ENCODE data around the gene MINPP1. TPM values are rescaled to one million over a fixed set of nuclear protein-coding genes. Genes with fewer than 3 reads are reported as not detected.

Gene MINPP1
- total RNA-seq, 1 experiment from 2014 or later = 14.3 TPM

GRCh38 chr10:87538092-87539015 lies 33.7 kb downstream of the MINPP1 start:
- H3F3A ChIP-seq (ENCODE audit: low read length, unreplicated experiment) = no peaks in the 10 kb centered on the region
- no peak overlapping the region for H3K4me3 ChIP-seq (ENCODE audit: low read length)
- peaks cover 13% of the 10 kb centered on the region for H3K36me3 ChIP-seq (ENCODE audit: low read depth, low read length)
- H3K27ac ChIP-seq (ENCODE audit: low read length) = no peak overlapping the region
- BruUV-seq (replicated peaks) = no TSS peak
- no peak for DNase-seq
- no peaks in the 10 kb centered on the region for H3K79me2 ChIP-seq (ENCODE audit: low read length)
- no peak overlapping the region for H2AFZ ChIP-seq (ENCODE audit: low read length)
- TF ChIP-seq EZH2phosphoT487 (IDR thresholded peaks at IDR 0.05; ENCODE audit: borderline replicate concordance, low read length) = no peak
- no peak for TF ChIP-seq CTCF (conservative IDR thresholded peaks at IDR 0.05; ENCODE audit: low read depth, low read length)
- no peak for TF ChIP-seq EZH2 (IDR thresholded peaks at IDR 0.05; ENCODE audit: low read length, unreplicated experiment)
- H3K9ac ChIP-seq (ENCODE audit: low read length) = no peak overlapping the region
- H4K20me1 ChIP-seq (ENCODE audit: low read length) = no peaks in the 10 kb centered on the region
- H3K27me3 ChIP-seq (ENCODE audit: low read length) = no peaks in the 10 kb centered on the region
- H3K9me2 ChIP-seq (replicated peaks; ENCODE audit: low read length) = no peaks in the 10 kb centered on the region
- peaks cover 36% of the 10 kb centered on the region for H3K4me1 ChIP-seq (ENCODE audit: insufficient read depth, low read length)
- POLR2A ChIA-PET (ENCODE audit: unreplicated experiment) = no interaction called here
- ATAC-seq = no peak
- CTCF ChIA-PET = no interaction called here
- no peaks in the 10 kb centered on the region for H3K9me3 ChIP-seq (ENCODE audit: low read length)
- no peak overlapping the region for H3K4me2 ChIP-seq (ENCODE audit: low read length)
- intact Hi-C loops (cut with micrococcal nuclease) = no loop called here

GRCh38 chr10:87541114-87541513 lies 36.4 kb downstream of the MINPP1 start:
- POLR2A ChIA-PET (ENCODE audit: unreplicated experiment) = interaction anchor here (0.7 kb wide), 1 partner anchor 105 kb away, joined by 3 read pairs; no protein-coding TSS in a partner anchor
- CTCF ChIA-PET = no interaction called here

More at GRCh38 chr10:87541114-87541513, 36.4 kb downstream of the MINPP1 start:
- H3K4me3 ChIP-seq (ENCODE audit: low read length) = no peak overlapping the region
- H3K36me3 ChIP-seq (ENCODE audit: low read depth, low read length) = peaks cover 13% of the 10 kb centered on the region
- H3K4me1 ChIP-seq (ENCODE audit: insufficient read depth, low read length) = peaks cover 48% of the 10 kb centered on the region
- no peak for TF ChIP-seq EZH2 (IDR thresholded peaks at IDR 0.05; ENCODE audit: low read length, unreplicated experiment)
- no peak for TF ChIP-seq CTCF (conservative IDR thresholded peaks at IDR 0.05; ENCODE audit: low read depth, low read length)
- TF ChIP-seq EZH2phosphoT487 (IDR thresholded peaks at IDR 0.05; ENCODE audit: borderline replicate concordance, low read length) = no peak
- BruUV-seq (replicated peaks) = no TSS peak
- intact Hi-C loops (cut with micrococcal nuclease) = no loop called here
- DNase-seq (peak; percentile 87), ATAC-seq (peak; percentile 83)
- no peaks in the 10 kb centered on the region for H4K20me1 ChIP-seq (ENCODE audit: low read length)
- H3K4me2 ChIP-seq (ENCODE audit: low read length) = peak overlapping the region; percentile 55
- H3K79me2 ChIP-seq (ENCODE audit: low read length) = no peaks in the 10 kb centered on the region
- no peak overlapping the region for H2AFZ ChIP-seq (ENCODE audit: low read length)
- H3K27me3 ChIP-seq (ENCODE audit: low read length) = no peaks in the 10 kb centered on the region
- peak overlapping the region; percentile 46; the same call in 1 of the 2 replicates for H3K9ac ChIP-seq (ENCODE audit: low read length)
- no peaks in the 10 kb centered on the region for H3K9me2 ChIP-seq (replicated peaks; ENCODE audit: low read length)
- H3F3A ChIP-seq (ENCODE audit: low read length, unreplicated experiment) = no peaks in the 10 kb centered on the region
- H3K9me3 ChIP-seq (ENCODE audit: low read length) = no peaks in the 10 kb centered on the region
- peak overlapping the region; percentile 95 for H3K27ac ChIP-seq (ENCODE audit: low read length)

All from PC-3 (cell line).